Stomach (tissue), 9 donors: ENCODE data around the gene BBS10. TPM values are rescaled to one million over a fixed set of nuclear protein-coding genes. Genes with fewer than 3 reads are reported as not detected.
A peak's percentile ranks its signal among the peaks of the same experiment; 100 is the strongest.
"Not testable (repeated sequence)": the region's sequence is repeated elsewhere in the genome, so short reads cannot be mapped to it uniquely, and the experiment has no call there.

Experiments used
- DNase-seq, 2 donors: peaks; one replicate each; pipeline versions ENCODE4 v3.0.0 to v3.0.0-alpha.2; 2013 to 2019
- H3K27ac ChIP-seq, 5 donors: fragments of 200-600 bp in 4 of 5; sonication (generic) in 4 of 5; one replicate each; pipeline ENCODE4 v1.5.1; 2013 to 2019; ENCODE audit warnings: mild to moderate bottlenecking in 1 of 5, moderate library complexity in 1 of 5
- H3K27me3 ChIP-seq, 3 donors: fragments of 200-600 bp; sonication (generic); one replicate each; pipeline ENCODE4 v1.5.1; 2017 to 2019; ENCODE audit warnings: mixed run types in 1 of 3
- H3K36me3 ChIP-seq, 4 donors: fragments of 200-600 bp; sonication (generic); 1 replicate in 3 of 4; 2 replicates in 1 of 4; pipeline ENCODE4 v1.5.1; 2016 to 2019
- H3K4me1 ChIP-seq, 4 donors: fragments of 200-600 bp; sonication (generic); one replicate each; pipeline ENCODE4 v1.5.1; 2016 to 2019
- H3K4me3 ChIP-seq, 4 donors: fragments of 200-600 bp; sonication (generic) in 3 of 4; one replicate each; pipeline ENCODE4 v1.5.1; 2016 to 2019; ENCODE audit warnings: mild to moderate bottlenecking in 1 of 4
- H3K9me3 ChIP-seq, 4 donors: fragments of 200-600 bp; sonication (generic); one replicate each; pipeline ENCODE4 v1.5.1; 2016 to 2019
- EP300 ChIP-seq: sonication (generic); formaldehyde crosslinking; IDR thresholded peaks from one replicate; pipeline ENCODE4 v1.6.1; 2017; ENCODE audit warnings: antibody characterized with exemption
- POLR2A ChIP-seq, 4 donors: fragments of 450-650 bp; IDR thresholded peaks; one replicate each; pipeline ENCODE4 v1.6.1; 2016; ENCODE audit warnings: antibody characterized with exemption in 4 of 4, control low read depth in 2 of 4, mild to moderate bottlenecking in 1 of 4, moderate library complexity in 1 of 4
- POLR2AphosphoS5 ChIP-seq, 3 donors: sonication (generic); formaldehyde crosslinking; IDR thresholded peaks; one replicate each; pipeline ENCODE4 v1.6.1; 2016; ENCODE audit warnings: antibody characterized with exemption in 3 of 3
- WGBS, 5 donors: extraction: QIAGEN DNeasy Blood & Tissue Kit in 3 of 5; methylation state at CpG; one replicate each; pipeline versions ENCODE4 v1.1.5 to v1.1.7; 2013 to 2018; 5-methylcytosine and 5-hydroxymethylcytosine counted together
- intact Hi-C: fragments of 100-400 bp; cut with DNase I; formaldehyde crosslinking; loops from one replicate; pipeline ENCODE4 v1.15.1; 2023; ENCODE audit warnings: low total_unique reads
- polyA plus RNA-seq, 3 donors: library from polyadenylated mRNA; stranded (reverse); fragments of 200-250 nt; gene quantifications; one replicate each; pipeline ENCODE4 v1.2.3, GENCODE V29; 2013
- total RNA-seq, 5 donors: library from RNA; depleted of rRNA; stranded (reverse); fragments of >200 nt; gene quantifications; one replicate each; pipeline versions ENCODE4 v1.1.0 to v1.2.3, GENCODE V29; 2014 to 2016
- TF ChIP-seq, protein P1 (sequence below), 7 experiments: fragments of 450-650 bp in 4 of 7; fragments of 200-600 bp in 3 of 7; sonication (generic) in 3 of 7; IDR thresholded peaks; one replicate each; pipeline ENCODE4 v1.5.1; 2016 to 2019; ENCODE audit warnings: antibody characterized with exemption in 7 of 7, control low read depth in 2 of 7, mild to moderate bottlenecking in 1 of 7
- donor health status: healthy with polysubstance abuse.
- donor health status: Bipolar disorder and iron deficiency.
- donor health status: healthy.

BBS10 gene
- total and polyA plus RNA-seq, 8 donors, result 0.87 to 15.6 (median 3.3) TPM

- whole genome bisulfite sequencing, 5 donors, result 89 to 96% (median 92%) methylated on average over 2 of the region's 2 CpGs
- no peak for DNase-seq
- Histone ChIP-seq H3K27me3 (no peaks in the 10 kb centered on the region), H3K36me3 (peaks cover 4 to 62% (median 53%) of the 10 kb centered on the region in 4 donors), H3K27ac (no peak overlapping the region), H3K4me3 (no peak overlapping the region), H3K9me3 (no peaks in the 10 kb centered on the region), H3K4me1 (no peaks in the 10 kb centered on the region)
- intact Hi-C loops, result no loop called here
- TF ChIP-seq POLR2A (IDR thresholded peaks at IDR 0.05) (no peak), POLR2AphosphoS5 (IDR thresholded peaks at IDR 0.05) (no peak), EP300 (no peak)
- TF ChIP-seq, protein P1, sequence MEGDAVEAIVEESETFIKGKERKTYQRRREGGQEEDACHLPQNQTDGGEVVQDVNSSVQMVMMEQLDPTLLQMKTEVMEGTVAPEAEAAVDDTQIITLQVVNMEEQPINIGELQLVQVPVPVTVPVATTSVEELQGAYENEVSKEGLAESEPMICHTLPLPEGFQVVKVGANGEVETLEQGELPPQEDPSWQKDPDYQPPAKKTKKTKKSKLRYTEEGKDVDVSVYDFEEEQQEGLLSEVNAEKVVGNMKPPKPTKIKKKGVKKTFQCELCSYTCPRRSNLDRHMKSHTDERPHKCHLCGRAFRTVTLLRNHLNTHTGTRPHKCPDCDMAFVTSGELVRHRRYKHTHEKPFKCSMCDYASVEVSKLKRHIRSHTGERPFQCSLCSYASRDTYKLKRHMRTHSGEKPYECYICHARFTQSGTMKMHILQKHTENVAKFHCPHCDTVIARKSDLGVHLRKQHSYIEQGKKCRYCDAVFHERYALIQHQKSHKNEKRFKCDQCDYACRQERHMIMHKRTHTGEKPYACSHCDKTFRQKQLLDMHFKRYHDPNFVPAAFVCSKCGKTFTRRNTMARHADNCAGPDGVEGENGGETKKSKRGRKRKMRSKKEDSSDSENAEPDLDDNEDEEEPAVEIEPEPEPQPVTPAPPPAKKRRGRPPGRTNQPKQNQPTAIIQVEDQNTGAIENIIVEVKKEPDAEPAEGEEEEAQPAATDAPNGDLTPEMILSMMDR (IDR thresholded peaks at IDR 0.05), result no peak
These were observed 36.3 kb upstream of the BBS10 start for GRCh38 chr12:76384560-76384959.

DNA sequence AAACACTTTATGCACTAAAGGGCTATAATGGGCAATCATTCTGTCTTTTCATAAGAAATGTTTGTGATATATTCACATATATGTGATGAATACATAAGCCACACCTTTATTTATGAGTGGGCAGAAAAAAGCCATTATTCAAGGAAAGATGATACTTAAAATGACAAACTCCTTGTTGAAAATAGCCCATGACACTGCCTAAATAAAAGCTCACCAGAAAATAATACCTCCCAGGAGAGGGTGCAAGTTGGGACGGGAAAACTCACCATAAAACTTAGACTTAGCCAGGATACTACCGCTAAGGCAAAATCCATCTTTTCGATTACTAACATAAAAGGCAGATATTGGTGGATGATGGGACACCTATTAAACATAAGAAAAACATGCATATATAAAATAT is 35.8 kb upstream of the BBS10 start:
- Histone ChIP-seq H3K27me3 (no peaks in the 10 kb centered on the region), H3K9me3 (no peaks in the 10 kb centered on the region), H3K27ac (no peak overlapping the region), H3K36me3 (peaks cover 4 to 58% (median 48%) of the 10 kb centered on the region in 4 donors), H3K4me1 (no peaks in the 10 kb centered on the region), H3K4me3 (no peak overlapping the region)
- 97 to 99% (median 97%) methylated on average over 3 of the region's 3 CpGs for WGBS, 5 donors
- TF ChIP-seq POLR2A (IDR thresholded peaks at IDR 0.05), result no peak
- no peak for TF ChIP-seq EP300
- no peak for TF ChIP-seq POLR2AphosphoS5 (IDR thresholded peaks at IDR 0.05)
- TF ChIP-seq, protein P1 (IDR thresholded peaks at IDR 0.05), result no peak
- no peak for DNase-seq
- intact Hi-C loops, result no loop called here

- intact Hi-C loops, result no loop called here
- H3K4me3 ChIP-seq, result no peak overlapping the region
- 93 to 100% (median 97%) methylated on average over 1 of the region's 1 CpG for WGBS, 5 donors
- H3K9me3 ChIP-seq, result no peaks in the 10 kb centered on the region
- DNase-seq, result no peak
- no peak overlapping the region for H3K27ac ChIP-seq
- no peaks in the 10 kb centered on the region for H3K27me3 ChIP-seq
- TF ChIP-seq POLR2A (IDR thresholded peaks at IDR 0.05), result no peak
- TF ChIP-seq, protein P1 (IDR thresholded peaks at IDR 0.05), result no peak
- no peak for TF ChIP-seq EP300
- TF ChIP-seq POLR2AphosphoS5 (IDR thresholded peaks at IDR 0.05), result no peak
- H3K36me3 ChIP-seq, result peaks cover 0 to 69% (median 58%) of the 10 kb centered on the region in 4 donors
- H3K4me1 ChIP-seq, result no peaks in the 10 kb centered on the region
These were observed 31.0 kb upstream of the BBS10 start for GRCh38 chr12:76379261-76379660.

DNA sequence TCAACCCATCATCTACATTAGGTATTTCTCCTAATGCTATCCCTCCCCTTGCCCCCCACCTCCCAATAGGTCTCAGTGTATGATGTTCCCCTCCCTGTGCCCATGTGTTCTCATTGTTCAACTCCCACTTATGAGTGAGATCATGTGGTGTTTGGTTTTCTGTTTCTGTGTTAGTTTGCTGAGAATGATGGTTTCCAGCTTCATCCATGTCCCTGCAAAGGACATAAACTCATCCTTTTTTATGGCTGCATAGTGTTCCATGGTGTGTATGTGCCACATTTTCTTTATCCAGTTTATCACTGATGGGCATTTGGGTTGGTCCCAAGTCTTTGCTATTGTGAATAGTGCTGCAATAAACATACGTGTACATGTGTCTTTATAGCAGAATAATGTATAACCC is 28.7 kb upstream of the BBS10 start:
- WGBS, 5 donors, result 97 to 100% (median 100%) methylated on average over 1 of the region's 1 CpG
- H3K9me3 ChIP-seq, intact Hi-C loops, H3K27ac ChIP-seq, H3K4me1 ChIP-seq, H3K4me3 ChIP-seq, H3K27me3 ChIP-seq, DNase-seq: not testable (repeated sequence)
- peaks cover 0 to 71% (median 63%) of the 10 kb centered on the region in 4 donors for H3K36me3 ChIP-seq

DNA sequence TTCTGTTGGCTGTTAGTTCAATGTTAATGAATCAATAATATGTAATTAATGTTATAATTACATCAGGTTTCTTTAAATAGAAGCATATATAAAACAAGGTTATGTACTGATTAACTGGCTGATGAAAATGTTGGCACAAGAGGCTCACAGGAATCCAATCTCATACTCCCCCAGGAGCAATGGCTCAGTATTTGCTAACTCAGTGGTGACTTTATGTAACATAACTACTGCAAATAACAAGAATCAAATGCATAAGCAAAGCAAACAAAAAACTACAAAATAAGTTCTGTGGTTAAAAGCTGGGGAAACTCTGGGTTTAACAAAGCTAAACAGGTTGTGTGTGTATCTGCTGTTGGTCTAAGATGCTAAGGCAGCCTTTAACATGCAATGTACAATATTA is 27.7 kb upstream of the BBS10 start:
- Histone ChIP-seq H3K27me3 (no peaks in the 10 kb centered on the region), H3K9me3 (no peaks in the 10 kb centered on the region), H3K4me3 (no peak overlapping the region), H3K27ac (no peak overlapping the region), H3K4me1 (no peaks in the 10 kb centered on the region), H3K36me3 (peaks cover 0 to 73% (median 65%) of the 10 kb centered on the region in 4 donors)
- intact Hi-C loops, result no loop called here
- peak in 1 of 2 donors; percentile 4 for DNase-seq
- TF ChIP-seq POLR2AphosphoS5 (IDR thresholded peaks at IDR 0.05), result no peak
- TF ChIP-seq, protein P1 (IDR thresholded peaks at IDR 0.05), result no peak
- no peak for TF ChIP-seq EP300
- TF ChIP-seq POLR2A (IDR thresholded peaks at IDR 0.05), result no peak
